H1 (cell line): ENCODE results near the gene TUBB2B. TPM values are rescaled to one million over a fixed set of nuclear protein-coding genes. Genes with fewer than 3 reads are reported as not detected.

Experiments used
- CHD7 ChIP-seq: fragments of 300-600 bp; sonication (generic); IDR thresholded peaks from 2 replicates; pipeline ENCODE4 v1.7.1; 2012; ENCODE audit warnings: low read length, moderate library complexity, mild to moderate bottlenecking, inconsistent platforms; ENCODE audit not compliant: insufficient replicate concordance
- TBP ChIP-seq: IDR thresholded peaks from 2 replicates; pipeline ENCODE4 v1.6.1; 2011; ENCODE audit warnings: low read depth, low read length, improper control_type of control experiment
- polyA plus RNA-seq, 7 experiments: library from polyadenylated mRNA; depleted of rRNA in 3 of 7; stranded (reverse) in 5 of 7; unstranded in 2 of 7; fragments of >200 nt in 5 of 7; fragments of 200-250 nt in 2 of 7; gene quantifications; 1 replicate in 5 of 7; 2 replicates in 1 of 7; 4 replicates in 1 of 7; pipeline versions ENCODE4 v1.2.1 to v1.2.3, GENCODE V29; 2011 to 2013; ENCODE audit warnings: missing spikeins in 2 of 7, mixed read lengths in 2 of 7
- total RNA-seq: library from RNA; stranded (reverse); fragmentation: NEBNext Ultra II Directional; extraction: Animal tissue kit (Norgen Biotek cat#: 25700); gene quantifications from 2 replicates; pipeline ENCODE4 v1.2.1, GENCODE V29; 2021

The TUBB2B gene
- total and polyA plus RNA-seq, 2 of the 8 experiments (the other 6 are each of a cell fraction or from before 2014, with no cell fraction given), result 612 to 722 TPM

DNA sequence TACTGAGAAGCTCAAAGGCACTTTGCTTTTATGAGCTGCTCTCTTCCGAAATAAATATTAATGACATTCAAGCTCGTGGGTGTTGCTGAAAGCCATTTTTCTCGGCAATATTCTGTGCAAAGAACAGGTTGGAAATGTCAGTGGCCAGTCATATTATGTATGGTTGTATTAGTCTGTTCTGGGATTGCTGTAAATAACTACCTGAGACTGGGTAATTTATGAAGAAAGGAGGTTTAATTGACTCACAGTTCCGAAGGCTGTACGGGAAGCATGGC is 32.1 kb downstream of the TUBB2B start (continued):
- TF ChIP-seq CHD7, result no peak
- no peak for TF ChIP-seq TBP
